HG03159 (cell line): ENCODE data around the gene PRRX1.

Experiments used
- ATAC-seq: cut with Tn5 transposase; IDR thresholded peaks from one replicate; pipeline ENCODE4 v1.9.1; 2021; ENCODE audit warnings: mild to moderate bottlenecking, moderate library complexity; ENCODE audit not compliant: unreplicated experiment

PRRX1 gene

GRCh38 chr1:170686291-170686690 is 22.4 kb downstream of the PRRX1 start:
- ATAC-seq, result no peak

DNA sequence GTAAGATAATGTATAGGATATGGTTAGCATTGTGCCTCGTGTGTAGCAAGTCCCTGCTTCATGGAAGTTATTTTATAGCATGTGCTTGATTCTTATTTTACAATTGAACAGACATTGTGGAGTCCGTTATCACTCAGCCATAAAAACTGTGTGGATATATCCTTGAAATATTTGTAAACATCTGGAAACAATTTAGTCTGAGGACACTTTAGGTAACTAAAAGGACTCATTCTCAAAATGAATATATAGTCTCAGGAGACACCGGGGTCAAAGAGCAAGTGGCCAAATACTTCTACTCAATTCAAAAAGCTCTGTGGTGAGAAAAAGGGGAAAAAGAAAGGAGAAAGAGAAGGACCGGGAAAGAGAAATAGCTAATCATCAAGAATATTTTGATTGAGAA is 23.7 kb downstream of the PRRX1 start:
- ATAC-seq, result no peak

DNA sequence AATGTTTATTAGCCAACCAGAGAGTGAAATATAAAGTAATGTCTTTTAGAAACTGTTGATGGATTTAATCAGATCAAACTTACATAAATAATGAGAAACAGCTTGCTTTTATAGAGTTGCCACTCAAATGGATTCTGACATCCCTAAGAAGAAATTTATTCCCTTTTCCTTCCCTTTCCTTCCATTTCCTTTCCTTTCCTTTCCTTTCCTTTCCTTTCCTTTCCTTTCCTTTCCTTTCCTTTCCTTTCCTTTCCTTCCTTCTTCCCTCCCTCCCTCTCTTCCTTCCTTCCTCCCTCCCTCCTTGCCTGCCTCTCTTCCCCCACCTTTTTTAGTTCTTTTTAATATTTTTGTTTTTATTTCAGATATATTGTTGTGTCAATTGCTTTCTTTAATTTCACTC is 27.3 kb downstream of the PRRX1 start:
- ATAC-seq, result no peak

GRCh38 chr1:170692866-170693575 is 29.1 kb downstream of the PRRX1 start:
- no peak for ATAC-seq

DNA sequence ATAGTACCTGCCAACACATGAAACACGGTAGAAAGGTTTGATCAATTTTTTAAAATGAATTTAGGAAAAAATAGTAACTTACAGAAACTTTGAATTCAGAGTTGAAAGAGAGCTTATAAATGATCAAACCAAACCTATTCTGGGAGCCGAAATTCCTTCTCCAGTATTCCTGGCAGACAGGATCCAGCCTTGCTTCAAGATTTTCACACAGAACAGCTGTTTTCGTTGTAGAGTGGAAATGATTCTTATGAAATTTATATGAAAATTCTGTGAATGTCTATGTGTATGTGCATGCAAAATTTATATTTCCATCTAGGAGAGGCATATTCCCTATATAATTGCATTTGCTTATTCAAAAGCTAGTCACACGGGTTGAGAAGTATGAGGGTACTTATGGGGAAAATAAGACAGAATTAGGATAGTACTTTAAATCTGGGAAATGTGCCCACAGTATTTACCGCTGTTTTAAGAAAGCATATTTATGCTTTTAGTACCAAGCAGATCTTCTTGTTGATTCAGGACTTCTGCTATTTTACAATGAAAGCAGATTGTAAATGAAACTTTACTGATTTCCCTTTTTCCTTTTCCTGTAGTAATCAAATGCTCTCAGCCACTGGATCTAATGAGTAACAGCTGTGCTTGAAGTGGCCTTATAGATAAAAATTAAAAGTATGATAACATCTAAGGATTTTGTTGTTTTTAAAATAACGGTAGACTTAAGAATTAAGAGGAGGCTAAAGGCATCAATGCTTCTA is 30.4 kb downstream of the PRRX1 start:
- no peak for ATAC-seq

- no peak for ATAC-seq
These were observed 32.1 kb downstream of the PRRX1 start for GRCh38 chr1:170695955-170696590.

GRCh38 chr1:170696591-170697290 is 32.8 kb downstream of the PRRX1 start:
- ATAC-seq, result no peak

DNA sequence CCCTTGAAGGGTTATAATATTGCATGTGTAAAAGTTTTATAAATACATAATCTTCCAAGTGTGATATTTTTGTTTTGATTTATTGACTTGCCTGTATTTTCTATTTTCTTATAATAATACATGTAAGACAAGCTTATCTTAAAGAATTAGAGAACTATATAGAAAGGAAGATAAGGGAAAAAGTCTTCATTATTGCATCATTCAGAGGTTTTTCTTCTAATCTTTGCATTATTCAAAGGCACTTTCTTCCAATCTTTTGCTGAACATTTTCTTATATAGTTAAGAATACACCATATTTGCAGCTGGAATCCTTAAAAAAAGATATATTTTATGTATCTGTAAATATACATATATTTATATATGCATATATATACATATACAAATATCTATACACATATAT is 33.4 kb downstream of the PRRX1 start:
- ATAC-seq, result no peak

DNA sequence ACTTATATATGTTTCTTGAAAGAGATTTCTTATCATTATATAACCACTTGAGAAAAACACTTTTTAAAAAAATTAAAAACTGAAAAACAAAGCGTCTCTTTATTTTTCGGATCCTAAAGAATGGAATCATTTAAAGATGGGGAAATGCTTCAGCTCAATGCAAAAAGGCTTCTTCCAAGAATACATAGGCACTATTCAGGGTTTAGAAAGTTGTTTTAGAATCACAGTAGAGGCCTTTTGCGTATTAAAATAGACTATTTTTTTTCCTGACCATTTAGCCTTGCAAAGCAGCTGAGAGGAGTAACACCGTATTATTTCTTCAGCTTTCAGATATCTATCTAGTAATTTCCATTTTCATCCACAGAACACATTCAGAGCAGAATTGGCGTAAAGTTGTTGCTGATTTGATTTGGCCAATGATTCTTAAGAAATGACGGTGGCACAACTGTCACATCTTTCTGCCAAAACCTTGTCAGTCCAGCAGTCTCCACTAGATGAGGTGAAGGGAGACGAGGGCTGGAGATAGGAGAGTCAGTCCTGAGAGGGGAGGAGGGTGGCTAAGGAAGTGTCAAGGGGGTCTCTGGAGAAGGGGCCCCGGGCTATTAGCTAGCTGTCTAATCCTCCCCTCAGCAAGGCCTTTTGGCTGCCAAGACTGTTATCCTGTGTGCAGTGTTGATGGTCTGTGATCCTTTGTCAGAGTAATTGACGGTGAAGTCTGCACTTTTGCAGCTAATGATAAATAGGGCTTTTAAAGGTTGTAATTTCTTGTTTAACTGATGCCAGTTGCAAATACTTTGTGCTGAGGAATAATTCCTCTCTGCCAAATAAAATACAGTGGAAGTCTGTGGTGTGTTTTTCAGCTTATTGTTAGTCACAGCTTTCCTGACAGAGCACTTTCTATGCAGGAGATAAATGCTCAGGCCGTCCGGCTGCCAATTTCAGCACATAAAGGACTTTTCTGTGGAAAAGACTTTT is 34.7 kb downstream of the PRRX1 start:
- ATAC-seq, result no peak

- ATAC-seq, result no peak
These were observed 35.8 kb downstream of the PRRX1 start for GRCh38 chr1:170699696-170700095.

DNA sequence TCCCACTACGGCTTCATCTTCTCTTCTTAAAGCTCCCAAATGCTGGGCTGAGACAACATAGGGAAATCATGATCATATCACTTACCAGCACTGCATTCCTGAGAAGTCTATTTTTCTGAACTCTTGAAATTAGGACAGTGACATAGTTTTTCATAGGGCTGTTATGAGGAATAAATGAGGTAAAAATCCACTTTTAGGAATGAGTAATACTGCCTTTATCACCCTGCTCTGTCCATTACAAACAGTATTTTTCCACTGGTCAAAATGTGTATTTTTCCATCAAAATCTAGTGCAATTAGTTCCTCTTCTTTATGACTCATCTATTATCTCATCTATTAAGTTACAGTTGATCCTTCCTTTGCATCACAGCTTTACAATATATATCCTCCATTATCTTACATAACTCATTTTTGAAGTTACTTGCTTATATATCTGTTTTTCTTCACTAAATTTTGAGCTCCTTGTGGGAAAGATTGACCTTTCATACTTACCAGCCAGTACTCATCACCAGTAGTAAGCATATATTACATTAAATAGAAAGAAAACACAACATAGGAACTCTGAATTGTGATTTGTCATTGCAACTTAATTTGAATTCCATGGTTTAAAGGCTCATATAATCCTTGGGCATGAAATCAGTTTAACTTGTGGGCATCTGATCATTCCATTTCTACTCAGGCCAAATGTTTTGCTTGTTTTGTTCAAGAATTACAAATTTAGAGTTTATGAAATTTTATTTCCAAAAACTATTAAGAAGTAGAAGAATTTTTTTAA is 37.1 kb downstream of the PRRX1 start:
- no peak for ATAC-seq

- ATAC-seq, result no peak
These were observed 38.0 kb downstream of the PRRX1 start for GRCh38 chr1:170701962-170702361.

DNA sequence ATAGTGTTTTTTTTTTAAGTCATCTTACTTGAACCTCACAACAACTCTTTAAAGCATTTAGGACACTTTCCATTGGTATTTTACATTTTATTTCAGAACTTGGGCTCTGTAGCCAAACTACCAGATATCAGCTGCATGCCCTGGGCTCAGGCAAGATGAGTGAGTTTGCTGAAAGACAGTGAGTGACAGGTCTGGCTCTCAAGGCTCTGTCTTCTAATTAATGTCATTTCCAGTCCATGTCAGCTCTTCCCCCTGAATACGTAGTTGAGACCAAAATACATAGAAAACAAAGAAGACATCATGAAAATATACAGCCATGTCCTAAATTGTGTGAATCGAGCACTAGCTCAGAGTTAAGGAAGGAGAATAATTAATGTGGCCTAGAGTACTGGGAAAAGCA is 39.7 kb downstream of the PRRX1 start:
- no peak for ATAC-seq

GRCh38 chr1:170704256-170704655 is 40.3 kb downstream of the PRRX1 start:
- no peak for ATAC-seq

DNA sequence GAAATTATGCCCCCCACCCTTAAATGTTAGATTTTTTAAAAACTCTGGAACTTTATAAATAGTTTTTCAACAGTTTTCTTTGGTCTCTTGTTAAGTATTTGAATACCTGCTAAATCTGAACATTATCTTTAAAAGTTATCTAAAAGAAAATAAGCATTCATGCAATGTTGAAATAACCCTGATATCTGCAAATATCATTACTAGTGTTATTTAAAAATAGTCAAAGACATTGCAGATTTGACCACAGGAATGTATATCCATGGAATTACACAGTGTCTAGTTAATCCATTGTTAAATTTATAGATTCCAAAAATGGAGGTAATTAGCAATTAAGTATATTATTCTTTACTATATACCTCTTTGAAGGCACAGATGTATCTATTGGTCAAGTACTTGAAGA is 42.0 kb downstream of the PRRX1 start:
- no peak for ATAC-seq

GRCh38 chr1:170707117-170707516 is 43.2 kb downstream of the PRRX1 start:
- no peak for ATAC-seq

DNA sequence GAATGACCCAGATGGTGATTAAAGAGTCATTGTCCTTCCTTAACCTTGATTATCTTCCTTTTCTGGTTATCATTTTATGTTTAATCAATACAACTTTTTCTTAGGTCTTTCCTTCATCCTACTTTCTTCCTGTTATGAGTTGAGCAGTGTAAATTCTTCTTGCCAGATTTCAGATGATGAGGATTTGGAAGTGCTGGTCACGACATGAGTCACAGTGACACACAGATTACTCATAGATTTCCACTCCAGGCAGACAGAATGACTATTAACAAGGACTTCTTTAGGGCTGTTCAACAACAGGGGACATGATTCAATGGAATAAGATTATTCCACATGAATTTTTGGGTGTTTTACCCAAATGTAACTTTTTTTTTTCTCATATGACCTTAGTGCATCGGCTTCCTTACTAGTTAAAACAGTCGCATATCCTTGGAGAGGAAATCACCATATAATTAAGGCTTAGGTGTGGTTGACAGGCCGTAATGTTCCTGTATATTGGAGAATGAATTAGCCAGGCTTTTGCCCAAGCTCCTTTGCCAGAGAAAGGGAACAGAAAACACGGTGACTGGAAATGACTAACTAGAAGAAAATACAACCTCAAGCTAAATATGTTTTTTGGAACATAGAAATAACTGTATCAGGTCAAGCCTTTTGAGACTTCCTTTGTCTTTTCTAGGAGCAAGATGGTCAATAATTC is 44.2 kb downstream of the PRRX1 start:
- no peak for ATAC-seq

GRCh38 chr1:170711682-170712081 is 47.8 kb downstream of the PRRX1 start:
- no peak for ATAC-seq

DNA sequence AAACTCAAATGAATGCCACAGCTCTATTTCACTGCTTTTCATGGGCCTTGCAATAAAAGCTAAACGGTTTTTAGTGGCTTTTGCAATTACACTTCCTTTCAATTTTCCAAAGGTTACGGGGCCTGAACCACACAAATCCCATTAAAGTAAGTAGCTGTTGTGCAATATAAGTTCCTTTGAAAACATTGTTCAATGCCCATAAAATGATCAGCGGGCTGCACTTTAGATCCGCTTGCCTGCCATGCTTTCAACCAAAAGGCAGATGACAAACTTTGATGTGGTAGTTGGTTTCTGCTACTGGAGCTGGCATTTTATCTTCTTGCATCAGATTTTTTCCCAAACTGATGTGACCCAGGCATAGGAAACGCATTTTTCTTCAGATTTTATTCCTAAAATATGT is 50.2 kb downstream of the PRRX1 start:
- ATAC-seq, result no peak
